Fibroblast of skin of back (primary cell): ENCODE results near the gene HAUS5.
A peak's percentile ranks its signal among the peaks of the same experiment; 100 is the strongest.
"Not testable (repeated sequence)": the region's sequence is repeated elsewhere in the genome, so short reads cannot be mapped to it uniquely, and the experiment has no call there.

Experiments
- DNase-seq: peaks from one replicate; pipeline ENCODE4 v3.0.0-alpha.2; 2013

Gene HAUS5

DNA sequence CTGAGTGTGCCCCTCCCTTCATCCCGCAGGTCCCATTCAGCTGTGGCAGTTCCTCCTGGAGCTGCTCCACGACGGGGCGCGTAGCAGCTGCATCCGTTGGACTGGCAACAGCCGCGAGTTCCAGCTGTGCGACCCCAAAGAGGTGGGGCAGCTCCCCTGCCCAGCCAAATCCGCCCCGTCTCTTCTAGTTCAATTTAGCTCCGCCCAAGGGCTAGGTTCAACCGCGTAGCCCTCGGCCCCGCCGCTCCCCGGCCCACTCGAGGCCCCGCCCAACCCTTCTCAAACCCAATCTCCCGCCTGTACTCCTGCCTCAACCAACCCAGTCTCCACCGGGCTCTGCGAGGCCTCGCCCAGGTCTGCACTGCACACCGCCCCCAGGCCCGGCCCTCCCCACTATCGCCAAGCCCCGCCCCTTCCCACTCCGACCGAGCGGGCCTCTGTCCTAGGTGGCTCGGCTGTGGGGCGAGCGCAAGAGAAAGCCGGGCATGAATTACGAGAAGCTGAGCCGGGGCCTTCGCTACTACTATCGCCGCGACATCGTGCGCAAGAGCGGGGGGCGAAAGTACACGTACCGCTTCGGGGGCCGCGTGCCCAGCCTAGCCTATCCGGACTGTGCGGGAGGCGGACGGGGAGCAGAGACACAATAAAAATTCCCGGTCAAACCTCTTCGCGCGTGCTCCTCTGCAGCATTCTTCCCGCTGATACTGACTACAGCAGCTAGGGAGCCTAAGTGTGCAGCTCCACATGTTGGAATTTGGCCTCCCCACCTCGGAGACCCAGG is 31.9 kb downstream of the HAUS5 start:
- peak; percentile 95 for DNase-seq

DNA sequence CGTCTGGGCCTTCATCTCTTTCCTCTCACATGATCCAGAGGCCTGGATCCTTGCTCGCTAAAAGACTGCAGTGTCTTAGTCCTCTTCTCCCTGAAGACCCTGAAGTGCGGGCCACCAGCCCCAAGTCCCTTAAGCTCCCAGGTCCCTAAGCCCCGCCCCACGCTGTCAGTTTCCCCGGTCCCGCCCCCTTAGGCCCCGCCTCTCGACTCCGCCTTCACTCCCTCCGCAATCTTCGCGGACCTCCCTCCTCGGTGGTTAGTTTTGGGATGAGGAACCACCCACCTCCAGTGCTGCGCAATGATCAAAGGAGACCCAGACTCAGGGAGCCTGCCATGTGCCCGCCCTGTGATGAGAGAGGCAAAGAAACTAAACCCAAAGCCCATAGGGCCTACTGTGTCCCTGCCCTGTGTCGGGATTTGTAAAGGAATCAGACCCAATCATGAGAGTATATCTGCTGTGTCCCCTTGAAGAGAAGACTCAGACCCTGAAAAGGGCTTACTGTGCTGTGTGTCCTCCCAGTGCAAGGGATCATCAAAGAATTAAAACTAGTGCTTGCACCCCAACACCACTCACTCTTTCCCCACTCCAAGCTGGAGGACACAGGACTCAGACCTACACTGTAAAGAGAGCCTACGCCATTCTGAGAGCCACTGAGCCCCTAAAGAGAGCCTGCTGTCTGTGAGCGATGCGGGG is 32.6 kb downstream of the HAUS5 start:
- peak; percentile 59 for DNase-seq

DNA sequence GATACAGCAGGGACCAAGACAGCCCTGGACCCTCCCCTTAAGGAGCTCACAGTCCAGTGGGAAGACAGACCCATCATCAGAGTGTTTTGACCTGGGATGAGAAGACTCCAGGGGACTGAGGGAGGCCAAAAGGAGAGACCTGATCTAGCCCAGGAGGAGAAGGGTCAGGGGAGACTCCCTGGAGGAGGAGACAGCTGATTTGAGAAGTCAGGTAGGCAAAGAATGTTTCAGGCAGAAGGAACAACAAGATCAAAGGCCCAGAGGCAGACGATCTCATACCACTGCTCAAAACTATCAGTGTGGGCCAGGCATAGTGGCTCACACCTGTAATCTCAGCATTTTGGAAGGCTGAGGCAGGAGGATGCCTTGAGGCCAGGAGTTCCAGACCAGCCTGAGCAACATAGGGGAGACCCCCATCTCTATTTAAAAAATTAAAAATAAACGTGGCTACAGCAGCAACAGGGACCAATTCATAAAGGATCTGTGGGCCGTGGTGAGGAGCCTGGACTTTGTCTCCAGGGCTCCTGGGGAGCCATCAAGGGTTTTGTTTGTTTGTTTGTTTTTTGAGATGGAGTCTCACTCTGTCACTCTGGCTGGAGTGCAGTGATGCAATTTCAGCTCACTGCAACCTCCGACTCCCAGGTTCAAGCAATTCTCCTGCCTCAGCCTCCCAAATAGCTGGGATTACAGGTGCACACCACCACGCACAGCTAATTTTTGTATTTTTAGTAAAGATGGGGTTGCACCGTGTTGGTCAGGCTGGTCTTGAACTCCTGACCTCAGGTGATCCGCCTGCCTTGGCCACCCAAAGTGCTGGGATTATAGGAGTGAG is 33.4 kb downstream of the HAUS5 start:
- DNase-seq = no peak

DNA sequence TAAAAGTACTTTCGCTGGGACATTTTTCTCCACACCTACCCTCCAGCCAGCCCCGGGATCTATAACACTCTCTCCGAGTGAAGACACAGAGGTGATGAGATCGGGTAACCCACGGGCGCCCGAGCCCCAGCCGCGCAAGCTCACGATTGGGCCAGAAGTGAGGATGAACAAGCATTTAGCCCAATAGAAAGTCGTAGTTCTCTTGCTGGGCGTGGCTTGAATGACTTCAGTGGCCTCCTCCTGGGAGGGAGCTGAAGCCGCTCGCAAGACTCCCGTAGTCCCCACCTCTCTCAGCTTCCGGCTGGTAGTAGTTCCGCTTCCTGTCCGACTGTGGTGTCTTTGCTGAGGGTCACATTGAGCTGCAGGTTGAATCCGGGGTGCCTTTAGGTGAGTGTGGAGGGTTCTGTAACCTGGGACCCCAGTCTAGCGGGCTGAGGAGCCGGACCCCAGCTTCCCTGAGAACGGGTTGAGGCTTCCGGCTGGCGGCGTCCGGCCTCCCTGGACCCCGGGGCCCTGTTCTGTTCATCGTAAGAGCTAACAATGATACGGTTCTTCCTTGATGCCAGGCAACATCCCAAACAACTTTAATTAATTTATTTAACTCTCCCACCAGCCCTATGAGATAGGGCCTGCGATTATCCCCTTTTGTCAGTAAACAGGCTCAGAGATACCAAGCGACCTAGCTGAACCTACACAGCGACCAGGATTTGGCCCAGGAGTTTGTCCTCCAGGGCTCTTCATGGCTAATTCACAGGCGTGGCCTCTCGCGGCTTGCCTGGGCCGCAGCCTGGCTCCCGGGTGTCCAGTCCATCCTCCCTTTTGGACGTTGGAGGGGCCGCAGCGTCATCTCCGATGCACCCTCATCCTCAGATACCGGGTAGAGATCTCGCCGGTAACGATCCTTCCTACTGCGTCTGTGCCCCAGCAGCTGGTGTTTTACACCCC is 35.8 kb downstream of the HAUS5 start, which contains the start of gene COX6B1:
TSS of gene COX6B1 (plus strand) at position 307 of the 945 bp plus-strand sequence. CDS start 2,921 bp downstream, outside the sequence.
- peak; percentile 98 for DNase-seq

DNA sequence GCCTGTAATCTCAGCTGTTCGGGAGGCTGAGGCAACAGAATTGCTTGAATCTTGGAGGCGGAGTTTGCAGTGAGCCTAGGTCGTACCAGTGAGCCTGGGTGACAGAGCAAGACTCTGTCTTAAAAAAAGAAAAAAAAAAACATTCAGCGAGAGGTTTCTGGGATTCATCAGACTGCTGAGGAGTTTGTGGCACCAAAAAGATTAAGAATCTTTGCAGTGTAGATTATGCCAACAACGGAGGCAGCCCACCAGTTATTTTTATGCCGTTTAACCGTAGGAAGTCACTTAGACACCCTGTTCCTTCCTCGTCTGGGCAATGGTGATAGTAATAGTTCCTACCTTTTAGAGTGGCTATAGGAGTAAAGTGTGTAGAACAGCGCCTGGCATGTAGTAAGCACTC is 38.0 kb downstream of the HAUS5 start:
- no peak for DNase-seq

DNA sequence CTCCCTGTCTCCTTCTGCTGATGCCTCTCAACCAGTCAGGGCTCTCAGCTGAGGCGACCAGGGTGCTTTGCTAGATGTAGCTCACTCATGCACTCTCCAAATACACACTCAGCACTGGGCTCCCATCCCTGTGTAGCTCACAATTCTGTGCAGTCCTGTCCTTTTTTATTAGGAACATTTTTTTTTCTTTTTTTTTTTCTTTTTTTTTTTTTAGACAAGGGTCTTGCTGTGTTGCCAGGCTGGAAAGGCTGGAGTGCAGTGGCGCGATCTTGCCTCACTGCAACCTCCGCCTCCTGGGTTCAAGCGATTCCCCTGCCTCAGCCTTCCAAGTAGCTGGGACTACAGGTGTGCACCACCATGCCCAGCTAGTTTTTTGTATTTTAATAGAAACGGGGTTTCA is 42.3 kb downstream of the HAUS5 start:
- not testable (repeated sequence) for DNase-seq

DNA sequence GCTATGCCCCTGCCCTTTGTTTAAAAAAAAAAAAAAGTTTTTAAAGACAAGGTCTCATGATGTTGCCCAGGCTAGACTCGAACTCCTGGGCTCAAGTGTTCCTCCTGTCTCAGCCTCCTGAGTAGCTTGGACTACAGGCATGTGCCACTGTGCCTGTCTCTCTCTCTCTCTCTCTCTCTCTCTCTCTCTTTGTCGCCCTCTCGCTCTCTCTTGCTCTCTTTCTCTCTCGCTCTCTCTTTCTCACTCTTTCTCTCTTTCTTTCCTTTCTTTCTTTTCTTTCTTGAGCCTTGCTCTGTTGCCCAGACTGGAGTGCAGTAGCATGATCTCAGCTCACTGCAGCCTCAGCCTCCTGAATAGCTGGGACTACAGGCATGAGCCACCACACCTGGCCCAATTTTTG is 43.1 kb downstream of the HAUS5 start:
- no peak for DNase-seq

DNA sequence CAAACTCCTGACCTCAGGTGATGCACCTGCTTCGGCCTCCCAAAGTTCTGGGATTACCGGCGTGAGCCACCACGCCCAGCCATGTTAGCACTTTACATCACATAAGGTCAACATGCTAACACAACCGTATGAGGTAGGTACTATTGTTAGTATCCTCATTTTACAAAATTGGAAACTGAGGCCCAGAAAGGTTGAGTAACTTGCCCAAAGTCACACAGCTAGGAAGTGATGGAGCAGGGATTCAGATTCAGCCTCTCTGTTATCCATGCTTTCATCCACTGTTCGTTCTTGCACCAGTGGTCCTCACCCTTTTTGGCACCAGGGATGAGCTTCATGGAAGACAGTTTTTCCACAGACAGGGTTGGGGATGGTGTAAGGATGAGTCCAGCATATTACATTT is 44.2 kb downstream of the HAUS5 start:
- no peak for DNase-seq

DNA sequence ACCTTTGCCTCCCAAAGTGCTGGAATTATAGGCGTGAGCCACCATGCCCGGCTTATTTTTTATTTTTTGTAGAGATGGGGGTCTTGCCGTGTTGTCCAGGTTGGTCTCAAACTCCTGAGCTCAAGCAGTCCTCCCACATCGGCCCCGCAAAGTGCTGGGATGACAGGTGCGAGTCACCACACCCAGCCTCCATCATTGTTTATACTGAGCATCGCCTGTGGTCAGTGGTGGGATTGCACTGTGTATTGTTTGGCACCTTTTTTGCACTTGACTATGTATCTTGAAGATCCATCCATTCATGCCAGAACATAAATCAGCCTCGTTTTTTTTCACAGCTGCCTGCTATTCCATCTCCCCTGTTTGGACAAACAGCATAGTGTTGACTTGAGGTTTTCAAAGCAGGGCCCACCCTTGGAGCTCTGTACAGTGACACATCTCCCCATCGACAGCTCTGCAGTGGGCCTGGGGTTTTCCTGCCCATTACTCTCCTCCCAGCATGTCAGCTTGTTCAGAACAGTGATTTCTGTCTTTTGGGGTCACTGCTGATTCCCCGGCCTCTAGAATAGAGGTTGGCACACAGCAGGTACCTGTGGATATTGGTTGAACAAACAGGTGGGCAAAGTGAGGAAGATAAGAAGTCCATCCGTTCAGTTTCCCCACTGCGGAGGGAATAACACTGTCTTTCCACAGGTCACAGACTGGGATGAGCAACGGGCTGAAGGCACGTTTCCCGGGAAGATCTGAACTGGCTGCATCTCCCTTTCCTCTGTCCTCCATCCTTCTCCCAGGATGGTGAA is 45.6 kb downstream of the HAUS5 start:
- DNase-seq = no peak

DNA sequence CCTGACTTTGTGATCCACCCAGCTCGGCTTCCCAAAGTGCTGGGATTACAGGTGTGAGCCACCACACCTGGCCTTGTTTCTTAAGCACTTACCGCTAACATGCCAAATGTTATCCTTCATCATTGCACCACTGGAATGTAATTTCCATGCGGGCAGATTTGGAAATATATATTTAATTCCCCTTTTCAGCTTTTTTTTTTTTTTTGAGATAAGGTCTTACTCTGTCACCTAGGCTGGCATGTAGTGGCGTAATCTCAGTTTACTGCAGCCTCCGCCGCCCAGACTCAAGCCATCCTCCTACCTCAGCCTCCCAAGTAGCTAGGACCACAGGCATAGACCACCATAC is 49.4 kb downstream of the HAUS5 start:
- no peak for DNase-seq

DNA sequence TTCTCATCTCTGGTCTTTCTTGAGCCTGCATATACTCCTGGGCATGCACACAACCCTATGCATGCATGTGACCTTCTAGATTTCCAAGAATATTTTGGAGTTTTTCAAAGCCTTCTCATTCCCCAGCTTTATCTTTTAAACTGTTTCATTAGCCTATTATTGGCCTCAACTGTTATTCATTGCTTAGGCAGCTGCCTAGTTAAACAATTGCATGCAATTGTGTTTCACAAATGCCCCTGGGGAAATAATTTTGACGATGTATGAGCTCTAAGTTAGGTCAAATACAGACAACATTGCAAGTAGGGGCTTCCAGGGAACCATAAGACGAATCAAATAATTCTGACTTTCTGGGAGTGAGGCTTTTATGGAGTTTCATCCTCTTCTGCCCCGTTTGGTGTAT is 51.4 kb downstream of the HAUS5 start:
- no peak for DNase-seq

DNA sequence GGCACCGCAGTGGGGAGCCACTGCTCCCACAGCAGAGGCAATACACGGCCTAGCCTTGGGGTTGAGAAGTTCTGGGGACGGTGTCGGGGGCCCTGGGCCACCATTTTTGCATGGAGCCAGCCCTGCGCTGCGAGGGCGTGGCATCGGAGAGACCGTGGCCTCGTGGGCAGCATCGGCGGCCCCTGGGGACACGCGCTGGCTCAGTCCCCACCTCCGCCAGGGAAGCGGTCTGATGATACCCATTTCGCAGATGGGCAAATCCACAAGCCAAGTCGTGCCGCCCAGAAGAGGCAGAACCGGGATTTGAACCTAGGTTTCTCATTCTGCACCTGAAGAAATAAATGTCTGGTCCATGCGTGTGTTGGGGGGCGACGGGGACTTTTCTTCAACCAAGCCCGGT is 52.6 kb downstream of the HAUS5 start:
- no peak for DNase-seq

DNA sequence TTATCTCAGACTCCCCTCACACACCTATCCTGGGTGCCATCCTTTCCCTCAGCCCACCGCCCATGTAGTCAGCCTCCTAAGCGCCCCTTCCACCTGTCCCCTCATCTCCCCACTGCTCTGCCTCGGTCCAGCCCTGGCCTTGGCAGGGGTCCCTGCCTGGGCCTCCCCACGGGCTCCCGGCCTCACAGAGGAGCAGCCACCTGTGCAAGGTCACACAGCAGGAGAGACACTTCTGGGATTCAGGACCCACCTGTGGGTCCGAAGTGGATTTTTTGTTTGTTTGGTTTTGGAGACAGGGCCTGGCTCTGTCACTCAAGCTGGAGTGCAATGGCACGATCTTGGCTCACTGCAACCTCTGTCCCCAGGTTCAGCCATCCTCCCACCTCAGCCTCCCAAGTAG is 53.1 kb downstream of the HAUS5 start:
- no peak for DNase-seq

DNA sequence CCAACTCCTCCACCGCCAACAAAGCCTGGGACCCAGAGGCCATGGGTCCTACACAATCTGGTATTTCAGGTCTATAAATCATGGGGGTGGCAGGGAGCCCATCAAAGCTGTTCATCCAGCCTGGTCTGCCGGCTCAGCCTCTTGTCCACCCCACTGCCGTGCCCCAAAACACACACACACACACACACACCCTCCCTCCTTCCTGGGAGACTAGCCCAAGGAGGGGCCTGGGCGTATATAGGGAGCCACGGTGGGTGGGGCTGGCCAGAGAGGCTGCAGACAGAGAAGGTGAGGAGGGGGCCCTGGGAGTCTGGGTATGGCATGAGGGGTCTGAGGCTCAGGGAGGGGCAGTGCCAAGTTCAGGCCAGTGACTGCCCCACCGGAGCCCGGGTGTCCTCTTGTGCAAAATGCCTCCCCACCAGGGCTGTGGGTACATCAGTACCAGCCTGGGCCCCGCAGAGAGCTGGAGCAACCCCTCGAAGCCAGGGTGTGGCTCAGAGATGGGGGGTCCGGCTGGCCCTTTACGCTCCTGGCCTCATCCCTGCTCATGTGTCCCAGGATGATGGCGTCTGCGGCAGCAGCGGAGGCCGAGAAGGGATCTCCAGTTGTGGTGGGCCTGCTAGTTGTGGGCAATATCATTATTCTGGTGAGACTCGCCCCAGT is 53.8 kb downstream of the HAUS5 start, which contains the start of gene UPK1A:
TSS of gene UPK1A (plus strand) at position 267 of the 663 bp plus-strand sequence. CDS start at position 563, 296 bp downstream.
- DNase-seq = no peak

DNA sequence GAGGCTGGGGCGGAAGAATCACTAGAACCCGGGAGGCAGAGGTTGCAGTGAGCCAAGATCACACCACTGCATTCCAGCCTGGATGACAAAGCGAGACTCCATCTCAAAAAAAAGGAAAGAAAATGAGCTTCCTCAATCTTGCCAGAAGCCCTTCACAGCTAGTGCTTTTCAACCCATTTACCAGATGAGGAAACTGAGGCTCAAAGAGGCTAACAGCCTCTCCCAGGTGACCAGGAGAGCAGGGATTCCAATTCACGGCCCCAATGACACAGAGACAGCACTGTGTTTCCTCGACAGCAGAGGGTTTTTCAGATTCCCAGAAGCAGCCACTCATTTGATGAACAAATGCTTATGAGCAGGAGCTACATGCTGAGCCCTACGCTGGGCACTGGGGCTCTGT is 57.0 kb downstream of the HAUS5 start:
- DNase-seq = no peak

DNA sequence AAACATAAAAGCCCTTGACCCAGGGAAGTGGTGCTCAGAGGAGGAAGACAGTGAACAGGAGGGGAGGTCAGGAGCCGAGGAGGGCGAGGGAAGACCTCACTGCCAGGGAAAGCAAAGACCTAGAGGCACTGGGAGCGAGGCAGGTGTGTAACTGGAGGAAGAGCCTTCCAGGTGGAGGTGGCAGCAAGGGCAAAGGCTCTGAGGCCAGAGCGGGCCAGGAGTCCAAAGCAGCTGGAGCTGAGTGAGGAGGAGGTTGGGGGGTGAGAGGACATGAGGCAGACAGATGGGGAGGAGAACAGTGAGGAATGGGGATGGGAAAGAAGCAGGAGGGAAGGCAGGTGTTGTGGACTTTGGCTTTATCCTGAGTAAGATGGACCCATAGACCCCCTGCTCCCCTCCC is 57.4 kb downstream of the HAUS5 start:
- no peak for DNase-seq

DNA sequence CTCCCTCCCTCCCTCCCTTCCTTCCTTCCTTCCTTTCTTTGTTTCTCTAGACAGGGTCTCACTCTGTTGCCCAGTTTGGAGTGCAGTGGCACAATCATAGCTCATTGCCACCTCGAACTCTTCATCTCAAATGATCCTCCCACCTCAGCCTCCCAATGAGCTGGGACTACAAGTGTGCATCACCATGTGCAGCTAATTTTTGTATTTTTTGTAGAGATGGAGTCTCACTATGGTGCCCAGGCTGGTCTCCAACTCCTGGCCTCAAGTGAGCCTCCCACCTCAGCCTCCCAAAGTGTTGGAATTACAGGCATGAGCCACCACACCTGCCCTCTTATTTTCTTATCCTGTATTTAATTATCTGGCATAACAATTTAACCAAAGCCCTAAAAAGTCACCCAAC is 58.2 kb downstream of the HAUS5 start:
- no peak for DNase-seq

DNA sequence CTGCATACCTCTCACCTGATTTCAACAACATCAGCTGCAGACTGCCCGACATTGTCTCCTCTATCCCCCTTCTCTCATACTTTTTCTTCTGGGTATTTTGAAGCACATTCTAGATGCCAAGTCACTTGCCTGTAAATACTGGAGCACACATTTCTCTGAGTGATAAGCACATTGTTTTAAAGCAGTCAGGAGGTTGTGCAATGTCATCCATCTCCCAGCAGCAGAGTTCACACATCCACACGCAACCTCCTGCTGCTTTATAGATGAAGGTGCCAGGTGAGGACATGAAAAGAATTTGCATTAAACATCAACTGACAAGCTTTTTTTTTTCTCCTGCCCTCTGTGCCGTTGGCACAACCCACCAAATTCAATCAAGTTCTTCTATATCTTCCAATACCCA is 59.3 kb downstream of the HAUS5 start:
- DNase-seq = no peak

DNA sequence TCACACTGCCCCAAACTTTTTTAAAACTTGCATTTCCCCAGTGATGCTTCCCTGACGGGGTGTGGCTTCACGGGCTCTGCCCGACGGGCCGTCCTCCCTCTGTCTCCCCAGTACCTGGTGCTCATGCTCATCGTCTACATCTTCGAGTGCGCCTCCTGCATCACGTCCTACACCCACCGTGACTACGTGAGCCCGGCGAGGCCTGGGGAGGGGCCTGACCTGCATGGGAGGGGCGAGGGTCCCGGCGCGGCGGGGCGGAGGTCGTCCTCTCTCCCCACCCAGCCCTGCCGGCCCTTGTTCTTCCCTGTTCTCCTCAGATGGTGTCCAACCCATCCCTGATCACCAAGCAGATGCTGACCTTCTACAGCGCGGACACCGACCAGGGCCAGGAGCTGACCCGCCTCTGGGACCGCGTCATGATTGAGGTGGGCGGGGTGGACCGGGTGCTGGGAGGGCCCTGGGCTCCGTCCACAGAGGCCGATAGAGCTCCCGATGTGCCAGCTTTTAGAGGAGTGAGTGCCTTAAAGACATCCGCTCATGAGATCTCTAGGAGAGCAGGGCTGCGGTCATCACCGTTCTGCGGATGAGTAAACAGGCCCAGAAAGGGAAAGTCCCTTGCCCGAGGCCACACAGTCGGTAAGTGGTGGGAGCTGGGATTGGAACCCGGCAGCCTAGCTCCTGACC is 60.7 kb downstream of the HAUS5 start:
- DNase-seq = peak; percentile 50
